Measurements from ENCODE around the gene PPT1.
"Not testable (repeated sequence)": the region's sequence is repeated elsewhere in the genome, so short reads cannot be mapped to it uniquely, and the experiment has no call there.

PPT1 gene

GRCh38 chr1:40056519-40057309 is 40.3 kb downstream of the PPT1 start:
- no peak for DNase-seq (ENCODE audit: low read depth)

- DNase-seq (ENCODE audit: low read depth) = no peak
These were observed 43.7 kb downstream of the PPT1 start for GRCh38 chr1:40053138-40053887.

GRCh38 chr1:40050863-40051262 is 46.2 kb downstream of the PPT1 start:
- no peak for DNase-seq (ENCODE audit: low read depth)

GRCh38 chr1:40049725-40050124 is 47.3 kb downstream of the PPT1 start:
- no peak for DNase-seq (ENCODE audit: low read depth)

GRCh38 chr1:40047769-40048168 is 49.3 kb downstream of the PPT1 start:
- DNase-seq (ENCODE audit: low read depth) = no peak

- DNase-seq (ENCODE audit: low read depth) = no peak
These were observed 49.8 kb downstream of the PPT1 start for GRCh38 chr1:40047276-40047675.

- no peak for DNase-seq (ENCODE audit: low read depth)
These were observed 51.3 kb downstream of the PPT1 start for GRCh38 chr1:40045766-40046165.

- no peak for DNase-seq (ENCODE audit: low read depth)
These were observed 51.9 kb downstream of the PPT1 start for GRCh38 chr1:40045182-40045581.

- DNase-seq (ENCODE audit: low read depth) = no peak
These were observed 52.9 kb downstream of the PPT1 start for GRCh38 chr1:40044110-40044509.

GRCh38 chr1:40042341-40042740 is 54.7 kb downstream of the PPT1 start:
- DNase-seq (ENCODE audit: low read depth) = no peak

GRCh38 chr1:40041466-40041838 is 55.6 kb downstream of the PPT1 start:
- DNase-seq (ENCODE audit: low read depth) = no peak

- peak; percentile 100 for DNase-seq (ENCODE audit: low read depth)
These were observed 56.3 kb downstream of the PPT1 start, which contains the start of gene CAP1 for GRCh38 chr1:40040511-40041465. Gene CAP1 (plus strand): TSS chr1:40040729. CDS start chr1:40059347, 18,618 bp downstream.

GRCh38 chr1:40039757-40040510 is 57.1 kb downstream of the PPT1 start:
- DNase-seq (ENCODE audit: low read depth) = peak; percentile 55

- DNase-seq (ENCODE audit: low read depth) = no peak
These were observed 57.8 kb downstream of the PPT1 start for GRCh38 chr1:40039245-40039756.

GRCh38 chr1:40038697-40039096 is 58.4 kb downstream of the PPT1 start:
- no peak for DNase-seq (ENCODE audit: low read depth)

GRCh38 chr1:40037254-40037653 is 59.8 kb downstream of the PPT1 start:
- DNase-seq (ENCODE audit: low read depth) = not testable (repeated sequence)

GRCh38 chr1:40036574-40036973 is 60.5 kb downstream of the PPT1 start:
- DNase-seq (ENCODE audit: low read depth) = no peak

- no peak for DNase-seq (ENCODE audit: low read depth)
These were observed 62.2 kb downstream of the PPT1 start for GRCh38 chr1:40034869-40035268.

- no peak for DNase-seq (ENCODE audit: low read depth)
These were observed 64.7 kb downstream of the PPT1 start for GRCh38 chr1:40032240-40032891.

GRCh38 chr1:40030528-40031135 is 66.4 kb downstream of the PPT1 start:
- no peak for DNase-seq (ENCODE audit: low read depth)

Measured in stimulated activated CD8-positive, alpha-beta memory T cell treated with anti-CD3 and anti-CD28 coated beads, Interleukin-12 subunit alpha, Interleukin-12 subunit beta, amount 100 ng/mL, for 4 hours (primary cell).